Retinal pigment epithelial cell (primary cell): ENCODE data around the gene ZNF57.
"Not testable (repeated sequence)": the region's sequence is repeated elsewhere in the genome, so short reads cannot be mapped to it uniquely, and the experiment has no call there.

Experiments
- DNase-seq: peaks from one replicate; pipeline ENCODE4 v3.0.0-alpha.2; 2010; ENCODE audit warnings: low read depth
- H3K4me3 ChIP-seq: 2 replicates; pipeline ENCODE4 v1.5.1; 2011; ENCODE audit warnings: mild to moderate bottlenecking, low read length, control low read depth, moderate library complexity
- CTCF ChIP-seq: conservative IDR thresholded peaks from 2 replicates; pipeline ENCODE4 v1.5.1; 2011; ENCODE audit warnings: low read depth, low read length, control low read depth, inconsistent platforms

The ZNF57 gene

DNA sequence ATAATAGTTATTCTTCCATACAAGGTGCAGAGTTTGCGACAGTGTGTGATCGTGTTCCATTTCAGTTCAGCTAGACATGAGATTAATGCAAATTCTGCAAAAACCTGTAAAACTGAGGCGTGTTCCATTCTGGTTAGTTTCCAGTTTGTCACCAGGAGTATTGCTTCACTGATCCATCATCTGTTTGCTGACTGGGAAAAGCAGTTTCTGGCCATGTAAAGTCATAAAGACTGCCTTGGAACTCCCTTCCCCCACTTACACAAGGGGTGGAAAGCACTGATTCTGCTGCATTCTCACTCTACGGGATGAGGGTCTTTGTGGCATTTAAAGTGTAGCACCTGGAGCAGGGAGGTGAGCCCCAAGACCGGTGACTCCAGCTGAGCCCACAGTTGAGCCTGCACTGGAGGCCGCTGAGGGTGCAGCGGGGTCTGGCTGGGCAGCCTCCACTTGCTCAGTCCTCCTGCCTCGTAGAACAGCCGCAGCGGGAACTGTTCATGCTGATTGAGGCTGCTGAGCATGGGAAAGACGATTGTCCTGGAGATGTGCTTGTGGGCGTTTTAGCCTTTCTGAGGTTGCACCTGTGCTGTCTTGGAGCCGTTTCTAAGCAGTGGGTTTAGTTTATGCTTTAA lies 2.0 kb downstream of the ZNF57 start:
- DNase-seq: no peak
- no peak overlapping the region for H3K4me3 ChIP-seq

GRCh38 chr19:2903326-2903725 lies 2.6 kb downstream of the ZNF57 start:
- not testable (repeated sequence) for DNase-seq, H3K4me3 ChIP-seq

More for the DNA sequence above, 2.0 kb downstream of the ZNF57 start:
- TF ChIP-seq CTCF: no peak

DNA sequence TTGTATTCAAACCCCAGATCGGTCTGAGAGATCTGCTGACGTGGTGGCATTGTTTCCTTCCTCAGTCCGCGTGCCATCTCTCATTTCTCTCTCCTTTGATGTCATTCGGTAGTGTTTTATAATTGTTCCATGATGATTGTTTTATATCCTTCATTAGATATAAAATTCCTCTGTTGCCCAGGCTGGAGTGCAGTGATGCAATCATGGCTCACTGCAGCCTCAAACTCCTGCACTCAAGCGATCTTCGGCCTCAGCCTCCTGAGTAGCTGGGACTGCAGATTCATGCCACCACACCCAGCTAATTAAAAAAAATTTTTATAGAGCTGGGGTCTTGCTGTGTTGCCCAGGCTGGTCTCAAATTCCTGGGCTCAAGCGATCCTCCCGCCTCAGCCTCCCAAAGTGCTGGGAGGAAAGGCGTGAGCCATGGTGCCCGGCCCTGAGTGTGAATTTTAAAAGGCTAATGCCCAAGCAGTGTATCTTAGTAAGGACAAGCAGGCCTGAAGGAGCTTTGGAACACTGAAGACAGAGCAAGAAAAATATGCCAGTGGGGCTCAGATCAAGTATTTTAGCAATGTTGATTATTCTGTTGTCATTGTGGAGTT lies 5.3 kb downstream of the ZNF57 start:
- H3K4me3 ChIP-seq: no peak overlapping the region
- DNase-seq: no peak
- TF ChIP-seq CTCF: no peak

- TF ChIP-seq CTCF: no peak
- H3K4me3 ChIP-seq: no peak overlapping the region
- no peak for DNase-seq
These were observed 6.0 kb downstream of the ZNF57 start for GRCh38 chr19:2906631-2907195.

DNA sequence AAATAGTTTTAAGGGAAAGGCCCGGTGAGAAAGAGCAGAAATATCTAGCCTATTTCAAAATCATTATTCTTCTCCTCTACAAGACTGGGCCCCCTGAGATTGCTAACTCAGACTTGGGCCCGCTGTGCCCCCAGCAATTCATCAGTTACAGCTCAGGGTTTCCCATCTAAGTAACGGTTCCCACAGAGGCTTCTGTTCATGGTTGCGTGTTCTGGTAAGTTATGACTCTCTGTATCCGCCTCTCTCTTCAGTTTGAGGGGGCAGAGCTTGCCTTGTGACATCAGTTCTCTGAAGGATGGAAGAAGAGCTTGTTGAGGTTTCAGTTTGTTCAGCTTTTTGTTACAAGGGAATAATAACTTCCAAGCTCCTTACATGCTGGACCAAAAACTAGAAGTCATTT lies 11.6 kb downstream of the ZNF57 start:
- TF ChIP-seq CTCF: no peak
- H3K4me3 ChIP-seq: no peak overlapping the region
- DNase-seq: no peak

DNA sequence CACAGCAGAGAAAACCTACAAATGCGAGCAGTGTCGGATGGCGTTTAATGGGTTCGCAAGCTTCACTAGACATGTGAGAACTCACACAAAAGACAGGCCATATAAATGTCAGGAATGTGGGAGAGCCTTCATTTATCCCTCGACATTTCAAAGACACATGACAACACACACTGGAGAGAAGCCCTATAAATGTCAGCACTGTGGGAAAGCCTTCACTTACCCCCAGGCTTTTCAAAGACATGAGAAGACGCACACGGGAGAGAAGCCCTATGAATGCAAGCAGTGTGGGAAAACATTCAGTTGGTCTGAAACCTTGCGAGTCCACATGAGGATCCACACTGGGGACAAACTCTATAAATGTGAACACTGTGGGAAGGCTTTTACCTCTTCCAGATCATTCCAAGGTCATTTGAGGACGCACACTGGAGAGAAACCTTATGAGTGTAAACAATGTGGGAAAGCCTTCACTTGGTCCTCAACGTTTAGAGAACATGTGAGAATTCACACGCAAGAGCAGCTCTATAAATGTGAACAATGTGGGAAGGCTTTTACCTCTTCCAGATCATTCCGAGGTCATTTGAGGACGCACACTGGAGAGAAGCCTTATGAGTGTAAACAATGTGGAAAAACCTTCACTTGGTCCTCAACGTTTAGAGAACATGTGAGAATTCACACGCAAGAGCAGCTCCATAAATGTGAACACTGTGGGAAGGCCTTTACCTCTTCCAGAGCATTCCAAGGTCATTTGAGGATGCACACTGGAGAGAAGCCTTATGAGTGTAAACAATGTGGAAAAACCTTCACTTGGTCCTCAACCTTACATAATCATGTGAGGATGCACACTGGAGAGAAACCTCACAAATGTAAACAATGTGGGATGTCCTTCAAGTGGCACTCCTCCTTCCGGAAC lies 16.8 kb downstream of the ZNF57 start:
- no peak for DNase-seq
- no peak overlapping the region for H3K4me3 ChIP-seq
- no peak for TF ChIP-seq CTCF

DNA sequence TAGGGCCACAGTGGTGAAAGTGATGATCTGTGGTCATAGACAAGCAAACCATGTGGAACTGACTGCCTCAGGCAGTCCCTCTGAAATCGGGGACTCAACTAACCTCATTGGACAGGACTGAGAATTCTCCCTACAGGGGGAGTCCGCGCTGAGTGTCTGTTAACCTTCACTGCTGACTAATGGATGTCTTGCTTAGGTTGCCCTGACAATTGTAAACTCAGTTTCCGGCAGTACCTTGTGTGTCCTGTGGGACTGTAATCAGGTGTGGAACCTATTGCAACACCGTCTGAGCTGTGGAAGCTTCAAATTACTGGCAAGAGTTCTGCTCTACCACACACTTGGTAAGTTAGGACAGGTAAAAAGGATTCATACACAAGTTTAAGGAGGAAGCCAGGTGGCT lies 22.3 kb downstream of the ZNF57 start:
- no peak overlapping the region for H3K4me3 ChIP-seq
- no peak for TF ChIP-seq CTCF
- no peak for DNase-seq
